Kidney (tissue), 14 donors: ENCODE results near the gene KTN1. TPM values are rescaled to one million over a fixed set of nuclear protein-coding genes. Genes with fewer than 3 reads are reported as not detected.

Experiments
- DNase-seq, 5 donors: peaks; one replicate each; pipeline ENCODE4 v3.0.0-alpha.2; 2013 to 2020
- FAIRE-seq: peaks from 2 replicates; lab custom pipeline; 2012; peaks lifted over from hg19 to GRCh38; lab: Jason Lieb, UNC
- H3K27ac ChIP-seq, 2 donors: one replicate each; pipeline ENCODE4 v1.7.0; 2013; ENCODE audit warnings: low read depth in 2 of 2, low read length in 2 of 2, inconsistent platforms in 1 of 2
- H3K27me3 ChIP-seq: one replicate; pipeline ENCODE4 v1.7.1; 2013; ENCODE audit warnings: low read length, inconsistent platforms; ENCODE audit not compliant: control insufficient read depth, insufficient read depth
- H3K36me3 ChIP-seq, 3 donors: one replicate each; pipeline versions ENCODE4 v1.7.0 to v1.7.1; 2013; ENCODE audit warnings: low read length in 3 of 3, control low read depth in 1 of 3, inconsistent platforms in 1 of 3; ENCODE audit not compliant: insufficient read depth in 3 of 3, control insufficient read depth in 2 of 3
- H3K4me1 ChIP-seq, 3 donors: one replicate each; pipeline versions ENCODE4 v1.7.0 to v1.7.1; 2013; ENCODE audit warnings: low read length in 3 of 3, inconsistent platforms in 1 of 3, low read depth in 1 of 3; ENCODE audit not compliant: control insufficient read depth in 2 of 3, insufficient read depth in 2 of 3
- H3K4me3 ChIP-seq, 3 donors: one replicate each; pipeline versions ENCODE4 v1.7.0 to v1.8.1; 2013; ENCODE audit warnings: low read length in 3 of 3, control low read depth in 1 of 3, inconsistent platforms in 1 of 3
- H3K9ac ChIP-seq, 3 donors: one replicate each; pipeline versions ENCODE4 v1.7.0 to v1.7.1; 2013; ENCODE audit warnings: low read length in 3 of 3, control low read depth in 1 of 3, inconsistent platforms in 1 of 3
- H3K9me3 ChIP-seq, 3 donors: one replicate each; pipeline versions ENCODE4 v1.7.0 to v1.7.1; 2013; ENCODE audit warnings: low read length in 3 of 3, control low read depth in 1 of 3, inconsistent platforms in 1 of 3; ENCODE audit not compliant: control insufficient read depth in 2 of 3, insufficient read depth in 1 of 3
- intact Hi-C: fragments of 100-400 bp; cut with DNase I; formaldehyde crosslinking; loops from one replicate; pipeline ENCODE4 v1.11.1; 2022
- polyA plus RNA-seq: library from polyadenylated mRNA; stranded (reverse); fragments of 350-450 nt; fragmentation: Illumina TruSeq; extraction: RNeasy Lipid Tissue Mini Kit (QIAGEN cat#74804); gene quantifications from one replicate; pipeline ENCODE4 v1.2.3, GENCODE V29; 2014; ENCODE audit warnings: low read depth, low replicate concordance; ENCODE audit not compliant: insufficient read depth
- total RNA-seq: library from RNA; stranded (reverse); fragmentation: NEBNext Ultra II Directional; extraction: Animal tissue kit (Norgen Biotek cat#: 25700); gene quantifications from one replicate; pipeline ENCODE4 v1.2.1, GENCODE V29; 2021
- TF ChIP-seq, protein P1 (sequence below): IDR thresholded peaks from 3 replicates; pipeline ENCODE4 v1.5.1; 2012; ENCODE audit warnings: mild to moderate bottlenecking, moderate library complexity, borderline replicate concordance; ENCODE audit not compliant: insufficient read depth; ENCODE audit errors: extremely low read depth
- donor health status: control.
- donor health status: control.
- donor health status: control.
- donor health status: control.
- donor health status: control.
- donor health status: DM: yes; HTN: yes; CAD: no.
- donor health status: Normal renal cell carcinoma (clear cell type).

KTN1 gene
- total and polyA plus RNA-seq, 2 donors from 2014 or later: 106 to 155 TPM

DNA sequence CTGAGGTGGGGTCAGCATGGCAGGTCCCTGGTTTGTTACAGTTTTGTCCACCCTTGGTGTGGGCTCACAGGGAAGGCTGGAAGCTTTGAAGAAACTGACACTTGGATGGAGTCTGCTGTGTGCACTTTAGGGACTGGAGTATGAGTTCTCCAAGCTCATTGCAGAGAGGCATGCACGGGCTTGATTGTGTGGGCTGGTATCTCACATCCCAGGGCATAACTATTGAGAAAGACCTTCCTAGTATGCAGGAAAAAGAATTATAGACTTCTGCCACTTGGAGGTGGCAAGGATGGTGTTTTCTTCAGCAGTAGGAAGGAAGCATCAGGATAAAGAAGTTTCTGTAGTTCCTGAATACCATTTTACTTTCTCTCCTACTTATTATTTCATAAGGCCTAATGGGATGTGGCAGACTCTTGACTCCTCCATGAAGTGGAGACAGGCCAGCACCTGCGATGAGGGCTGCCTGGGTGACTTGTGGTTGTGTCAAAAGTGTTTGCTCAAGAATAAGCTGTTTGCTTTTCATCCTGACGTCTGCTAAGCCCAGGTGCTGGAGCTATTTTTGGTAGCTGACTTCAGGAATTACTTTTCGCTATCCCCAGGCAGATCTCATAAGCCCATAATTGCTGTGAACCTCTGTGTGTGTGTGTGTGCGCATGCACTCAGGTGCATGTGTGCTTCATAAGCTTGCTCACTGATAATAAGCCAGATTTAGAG is 125.8 kb downstream of the KTN1 start:
- peaks cover 0 to 4% (median 0%) of the 10 kb centered on the region in 3 donors for H3K4me1 ChIP-seq
- peak in 1 of 5 donors; percentile 19 for DNase-seq
- no peaks in the 10 kb centered on the region for H3K27me3 ChIP-seq
- TF ChIP-seq, protein P1, sequence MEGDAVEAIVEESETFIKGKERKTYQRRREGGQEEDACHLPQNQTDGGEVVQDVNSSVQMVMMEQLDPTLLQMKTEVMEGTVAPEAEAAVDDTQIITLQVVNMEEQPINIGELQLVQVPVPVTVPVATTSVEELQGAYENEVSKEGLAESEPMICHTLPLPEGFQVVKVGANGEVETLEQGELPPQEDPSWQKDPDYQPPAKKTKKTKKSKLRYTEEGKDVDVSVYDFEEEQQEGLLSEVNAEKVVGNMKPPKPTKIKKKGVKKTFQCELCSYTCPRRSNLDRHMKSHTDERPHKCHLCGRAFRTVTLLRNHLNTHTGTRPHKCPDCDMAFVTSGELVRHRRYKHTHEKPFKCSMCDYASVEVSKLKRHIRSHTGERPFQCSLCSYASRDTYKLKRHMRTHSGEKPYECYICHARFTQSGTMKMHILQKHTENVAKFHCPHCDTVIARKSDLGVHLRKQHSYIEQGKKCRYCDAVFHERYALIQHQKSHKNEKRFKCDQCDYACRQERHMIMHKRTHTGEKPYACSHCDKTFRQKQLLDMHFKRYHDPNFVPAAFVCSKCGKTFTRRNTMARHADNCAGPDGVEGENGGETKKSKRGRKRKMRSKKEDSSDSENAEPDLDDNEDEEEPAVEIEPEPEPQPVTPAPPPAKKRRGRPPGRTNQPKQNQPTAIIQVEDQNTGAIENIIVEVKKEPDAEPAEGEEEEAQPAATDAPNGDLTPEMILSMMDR: no peak
- no peaks in the 10 kb centered on the region for H3K9me3 ChIP-seq
- H3K27ac ChIP-seq: no peak overlapping the region
- H3K9ac ChIP-seq: no peak overlapping the region
- H3K36me3 ChIP-seq: no peaks in the 10 kb centered on the region
- intact Hi-C loops: loop anchor here (10.0 kb wide), 1 partner anchor 769 kb away; no protein-coding TSS in a partner anchor
- H3K4me3 ChIP-seq: no peak overlapping the region
- no peak for FAIRE-seq

DNA sequence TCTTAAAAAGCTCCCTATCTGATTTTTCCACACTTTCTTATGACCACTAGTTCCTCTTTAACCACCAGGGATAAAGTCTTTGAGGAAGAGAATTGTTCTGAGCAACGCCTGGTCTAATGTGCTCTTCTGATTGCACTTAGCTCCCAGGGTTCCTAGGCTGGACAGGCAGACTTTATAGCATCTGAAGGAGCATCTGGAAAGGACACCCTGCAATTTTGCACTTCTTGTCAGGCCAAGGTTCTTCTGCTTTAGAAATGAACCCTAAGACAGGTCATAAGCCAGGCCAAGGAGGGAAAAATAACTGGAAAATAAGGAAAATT is 126.3 kb downstream of the KTN1 start:
- DNase-seq (no peak), FAIRE-seq (no peak)
- H3K27me3 ChIP-seq: no peaks in the 10 kb centered on the region
- TF ChIP-seq, protein P1: no peak
- no peak overlapping the region for H3K4me3 ChIP-seq
- H3K9me3 ChIP-seq: no peaks in the 10 kb centered on the region
- H3K4me1 ChIP-seq: peaks cover 0 to 4% (median 0%) of the 10 kb centered on the region in 3 donors
- no peaks in the 10 kb centered on the region for H3K36me3 ChIP-seq
- H3K9ac ChIP-seq: no peak overlapping the region
- intact Hi-C loops: loop anchor here (10.0 kb wide), 1 partner anchor 768 kb away; no protein-coding TSS in a partner anchor
- no peak overlapping the region for H3K27ac ChIP-seq

DNA sequence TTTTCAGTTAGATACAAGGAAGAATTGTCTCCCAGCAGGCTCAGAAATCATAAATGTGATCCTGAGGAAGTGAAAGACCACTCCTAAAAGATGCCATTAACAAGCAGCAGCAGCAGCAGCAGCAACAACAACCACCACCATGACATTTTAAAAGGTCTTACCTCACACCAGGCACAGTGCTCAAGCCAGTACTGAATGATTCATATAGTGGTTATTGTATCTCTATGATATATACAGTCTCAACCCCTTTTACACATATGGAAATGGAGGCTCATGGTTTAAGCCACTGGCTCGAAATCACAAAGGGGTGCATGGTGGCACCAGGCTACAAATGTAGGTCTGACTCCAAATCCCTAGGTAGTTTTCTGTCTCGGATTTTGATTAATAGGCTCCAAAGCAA is 126.9 kb downstream of the KTN1 start:
- TF ChIP-seq, protein P1: no peak
- Histone ChIP-seq H3K36me3 (no peaks in the 10 kb centered on the region), H3K9me3 (no peaks in the 10 kb centered on the region), H3K4me3 (no peak overlapping the region), H3K27ac (no peak overlapping the region), H3K9ac (no peak overlapping the region), H3K4me1 (peaks cover 0 to 2% (median 0%) of the 10 kb centered on the region in 3 donors), H3K27me3 (no peaks in the 10 kb centered on the region)
- FAIRE-seq: no peak
- intact Hi-C loops: loop anchor here (10.0 kb wide), 1 partner anchor 768 kb away; no protein-coding TSS in a partner anchor
- DNase-seq: no peak
